MV-4-11 (cell line): ENCODE measurements around the gene DCAF17.
A peak's percentile ranks its signal among the peaks of the same experiment; 100 is the strongest.
"Not testable (repeated sequence)": the region's sequence is repeated elsewhere in the genome, so short reads cannot be mapped to it uniquely, and the experiment has no call there.

Source experiments
- DNase-seq: peaks from one replicate; lab custom pipeline; 2025; lab: John Stamatoyannopoulos, UW

DCAF17 gene

GRCh38 chr2:171459498-171459897 lies 25.5 kb downstream of the DCAF17 start:
- DNase-seq = no peak

- DNase-seq = no peak
Observed at GRCh38 chr2:171460537-171460936, 26.5 kb downstream of the DCAF17 start.

GRCh38 chr2:171469176-171469575 lies 35.1 kb downstream of the DCAF17 start:
- DNase-seq = no peak

- no peak for DNase-seq
Observed at GRCh38 chr2:171470129-171470528, 36.1 kb downstream of the DCAF17 start.

GRCh38 chr2:171475979-171476378 lies 42.0 kb downstream of the DCAF17 start:
- DNase-seq = no peak

GRCh38 chr2:171478345-171478744 lies 44.3 kb downstream of the DCAF17 start:
- DNase-seq = no peak

GRCh38 chr2:171479154-171479814 lies 45.3 kb downstream of the DCAF17 start:
- DNase-seq = no peak

GRCh38 chr2:171480908-171481307 lies 46.9 kb downstream of the DCAF17 start:
- no peak for DNase-seq

- no peak for DNase-seq
Observed at GRCh38 chr2:171482308-171482707, 48.3 kb downstream of the DCAF17 start.

- no peak for DNase-seq
Observed at GRCh38 chr2:171482877-171483276, 48.9 kb downstream of the DCAF17 start.

- no peak for DNase-seq
Observed at GRCh38 chr2:171483793-171484192, 49.8 kb downstream of the DCAF17 start.

- DNase-seq = no peak
Observed at GRCh38 chr2:171485116-171485515, 51.1 kb downstream of the DCAF17 start.

- DNase-seq = no peak
Observed at GRCh38 chr2:171487201-171487600, 53.2 kb downstream of the DCAF17 start.

GRCh38 chr2:171487803-171488259 lies 53.8 kb downstream of the DCAF17 start:
- DNase-seq = no peak

GRCh38 chr2:171490577-171490976 lies 56.6 kb downstream of the DCAF17 start:
- DNase-seq = no peak

GRCh38 chr2:171491292-171491691 lies 57.3 kb downstream of the DCAF17 start:
- DNase-seq = no peak

GRCh38 chr2:171492664-171493063 lies 58.6 kb downstream of the DCAF17 start:
- DNase-seq = no peak

GRCh38 chr2:171497664-171498063 lies 63.6 kb downstream of the DCAF17 start:
- DNase-seq = not testable (repeated sequence)

GRCh38 chr2:171505374-171505773 lies 71.3 kb downstream of the DCAF17 start:
- peak; percentile 3 for DNase-seq

- no peak for DNase-seq
Observed at GRCh38 chr2:171509945-171510731, 76.1 kb downstream of the DCAF17 start.

GRCh38 chr2:171512014-171512413 lies 78.0 kb downstream of the DCAF17 start:
- DNase-seq = no peak

- no peak for DNase-seq
Observed at GRCh38 chr2:171512683-171513195, 78.7 kb downstream of the DCAF17 start.

GRCh38 chr2:171513719-171514160 lies 79.7 kb downstream of the DCAF17 start:
- peak; percentile 68 for DNase-seq
